Activated CD4-positive, alpha-beta T cell treated with anti-CD3 and anti-CD28 coated beads for 48 hours (primary cell): ENCODE data around the gene KCTD19.
"Not testable (repeated sequence)": the region's sequence is repeated elsewhere in the genome, so short reads cannot be mapped to it uniquely, and the experiment has no call there.

Experiments used
- DNase-seq: peaks from one replicate; pipeline ENCODE4 v3.0.0-alpha.2; 2020

Gene KCTD19

GRCh38 chr16:67326472-67327309, at the start of gene KCTD19, which contains the start of gene LRRC36:
Gene KCTD19 (minus strand): TSS chr16:67326741. CDS start chr16:67326707, 34 bp downstream.
Gene LRRC36 (plus strand): TSS chr16:67326815. CDS start chr16:67326863, 48 bp downstream.
- DNase-seq = peak; percentile 80

DNA sequence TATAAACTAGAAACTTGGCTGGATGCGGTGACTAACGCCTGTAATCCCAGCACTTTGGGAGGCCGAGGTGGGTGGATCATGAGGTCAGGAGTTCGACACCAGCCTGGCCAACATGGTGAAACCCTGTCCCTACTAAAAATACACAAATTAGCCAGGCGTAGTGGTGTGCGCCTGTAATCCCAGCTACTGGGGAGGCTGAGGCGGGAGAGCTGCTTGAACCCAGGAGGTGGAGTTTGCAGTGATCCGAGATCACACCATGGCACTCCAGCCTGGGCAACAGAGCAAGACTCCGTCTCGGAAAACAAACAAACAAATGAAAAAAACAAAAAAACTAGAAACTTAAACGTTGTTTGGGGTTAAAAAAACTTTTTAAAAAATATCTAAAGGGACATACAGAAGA, 49.5 kb upstream of the KCTD19 start:
- DNase-seq = not testable (repeated sequence)

- no peak for DNase-seq
Observed at GRCh38 chr16:67372664-67373063, 46.1 kb upstream of the KCTD19 start.

DNA sequence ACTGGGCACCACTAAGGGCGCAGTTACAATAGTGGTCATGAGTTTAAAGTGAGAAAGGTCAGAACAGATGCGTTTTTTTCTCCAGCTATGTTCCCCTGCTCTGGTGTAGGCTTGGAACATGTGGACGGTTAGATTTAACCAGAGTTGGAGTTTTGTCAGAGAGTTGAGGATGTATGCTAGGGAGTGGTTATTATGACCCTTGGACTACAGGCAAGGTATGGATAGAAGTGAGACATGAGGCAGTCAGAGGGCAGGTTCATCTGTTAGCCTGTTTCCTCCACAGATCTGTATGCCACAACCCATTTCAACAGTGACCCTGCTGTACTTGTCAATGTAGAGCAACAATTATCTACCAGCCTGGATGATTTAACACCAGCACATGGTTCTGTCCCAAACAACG, 44.1 kb upstream of the KCTD19 start:
- no peak for DNase-seq

GRCh38 chr16:67364600-67365235, 38.2 kb upstream of the KCTD19 start:
- no peak for DNase-seq

DNA sequence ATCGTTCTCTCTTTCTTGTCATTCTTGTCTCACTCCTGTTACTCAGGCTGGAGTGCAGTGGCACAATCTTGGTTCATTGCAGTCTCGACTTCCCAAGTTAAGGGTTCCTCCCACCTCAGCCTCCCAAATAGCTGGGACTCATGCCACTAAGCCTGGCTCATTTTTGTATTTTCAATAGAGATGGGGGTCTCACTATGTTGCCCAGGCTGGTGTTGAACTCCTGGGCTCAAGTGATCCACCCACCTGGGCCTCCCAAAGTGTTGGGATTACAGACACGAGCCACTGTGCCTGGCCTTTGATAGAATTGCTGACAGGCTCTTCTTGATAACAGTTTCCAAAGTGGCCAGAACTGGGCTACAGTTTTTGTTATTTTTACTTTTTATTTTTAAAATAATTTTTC, 34.5 kb upstream of the KCTD19 start:
- no peak for DNase-seq

DNA sequence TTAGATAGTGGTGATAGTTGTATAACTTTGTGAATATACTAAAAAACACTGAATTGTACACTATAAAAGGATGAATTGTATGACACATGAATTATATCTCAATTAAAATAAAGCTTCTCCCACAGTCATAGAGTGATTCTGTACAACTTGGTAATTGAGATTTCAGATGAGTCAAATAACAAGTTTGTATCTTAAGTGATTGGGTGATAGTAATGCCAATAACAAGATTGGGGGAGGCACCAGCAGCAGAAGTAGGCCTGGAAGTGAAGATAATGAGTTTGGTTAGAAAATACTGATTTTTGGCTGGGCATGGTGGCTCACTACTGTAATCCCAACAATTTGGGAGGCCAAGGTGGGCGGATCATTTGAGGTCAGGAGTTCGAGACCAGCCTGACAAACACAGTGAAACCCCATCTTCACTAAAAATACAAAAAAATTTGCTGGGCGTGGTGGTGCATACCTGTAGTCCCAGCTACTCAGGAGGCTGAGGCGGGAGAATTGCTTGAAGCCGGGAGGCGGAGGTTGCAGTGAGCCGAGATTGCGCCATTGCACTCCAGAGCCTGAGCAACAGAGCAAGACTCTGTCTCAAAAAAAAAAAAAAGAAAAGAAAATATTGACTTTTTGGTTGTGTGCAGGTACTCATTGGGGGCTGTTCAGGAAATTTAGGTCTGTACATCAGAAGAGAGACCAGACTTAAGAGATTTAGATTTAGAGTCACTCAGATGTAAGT, 33.2 kb upstream of the KCTD19 start:
- not testable (repeated sequence) for DNase-seq

GRCh38 chr16:67357561-67357960, 31.0 kb upstream of the KCTD19 start:
- no peak for DNase-seq

DNA sequence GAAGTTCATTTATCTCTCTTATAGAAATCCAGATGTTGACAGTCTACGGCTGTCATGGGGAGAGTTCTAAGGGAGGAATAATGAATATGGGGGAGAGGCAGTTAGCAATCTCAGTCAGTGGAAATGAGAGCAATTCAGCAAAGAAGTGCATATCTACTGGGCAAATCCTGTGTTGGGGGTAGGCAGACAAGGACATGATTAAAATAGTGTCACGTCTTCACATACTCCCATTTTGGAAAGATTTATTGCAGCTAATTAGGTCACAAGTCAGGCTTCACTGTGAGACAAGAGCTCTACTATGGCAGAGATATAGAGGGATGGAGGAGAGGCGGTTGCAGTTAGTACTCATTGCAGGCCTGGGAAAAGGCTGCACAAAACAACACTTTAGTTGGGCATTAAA, 29.9 kb upstream of the KCTD19 start:
- no peak for DNase-seq

DNA sequence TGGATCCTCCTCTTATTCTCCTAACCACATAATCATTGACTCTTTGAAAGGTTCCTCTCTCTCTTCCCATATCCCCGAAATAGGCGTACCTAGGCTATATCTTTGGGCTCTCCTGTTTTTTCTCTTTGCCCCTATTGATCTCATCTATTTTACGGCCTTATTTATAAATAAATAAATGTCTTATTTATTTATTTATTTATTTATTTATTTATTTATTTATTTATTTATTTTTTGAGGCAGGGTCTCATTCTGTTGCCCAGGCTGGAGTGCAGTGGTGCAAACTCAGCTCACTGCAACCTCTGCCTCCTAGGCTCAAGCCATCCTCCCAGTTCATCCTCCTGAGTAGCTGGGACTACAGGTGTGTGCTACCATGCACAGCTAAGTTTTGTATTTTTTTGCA, 25.9 kb upstream of the KCTD19 start:
- not testable (repeated sequence) for DNase-seq

- DNase-seq = no peak
Observed at GRCh38 chr16:67350324-67350723, 23.8 kb upstream of the KCTD19 start.

DNA sequence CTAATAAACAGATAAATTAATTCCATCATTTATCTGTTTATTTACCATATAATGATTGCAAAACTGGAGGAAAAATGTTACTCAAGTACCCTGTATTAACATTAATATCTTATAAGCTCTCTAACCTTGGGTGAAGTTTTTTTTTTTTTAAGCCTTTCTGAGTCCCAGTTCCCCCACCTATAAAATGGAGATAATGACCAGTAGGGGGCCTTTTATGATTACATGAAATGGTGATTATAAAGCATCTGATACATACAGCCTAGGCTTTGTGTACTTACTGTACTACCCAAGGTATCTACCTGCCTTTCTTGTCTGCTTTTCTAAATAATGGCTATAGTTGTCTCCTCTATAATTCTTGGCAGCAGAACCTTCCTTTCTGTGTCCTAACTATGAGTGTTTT, 22.6 kb upstream of the KCTD19 start:
- no peak for DNase-seq

DNA sequence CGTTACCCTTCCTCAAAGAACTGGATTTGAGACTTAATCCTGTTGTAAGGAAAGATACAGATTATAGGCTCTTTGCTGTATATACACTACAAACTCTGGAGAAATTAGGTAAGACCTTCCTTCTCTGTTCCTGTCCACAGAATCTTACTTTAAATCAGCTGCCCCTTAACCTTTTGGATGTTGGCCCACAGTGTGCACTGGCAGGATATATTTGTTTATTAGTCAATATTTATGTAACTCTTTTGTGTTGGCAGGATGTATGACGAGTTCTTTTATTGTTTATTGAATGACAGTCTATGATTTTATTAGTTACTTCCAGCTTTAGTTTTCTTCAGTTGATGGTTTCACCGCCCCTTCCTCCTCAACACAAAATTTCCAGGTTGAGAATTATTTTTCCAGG, 19.8 kb upstream of the KCTD19 start:
- DNase-seq = no peak

GRCh38 chr16:67345401-67345800, 18.9 kb upstream of the KCTD19 start:
- no peak for DNase-seq

- no peak for DNase-seq
Observed at GRCh38 chr16:67342616-67343015, 16.1 kb upstream of the KCTD19 start.

DNA sequence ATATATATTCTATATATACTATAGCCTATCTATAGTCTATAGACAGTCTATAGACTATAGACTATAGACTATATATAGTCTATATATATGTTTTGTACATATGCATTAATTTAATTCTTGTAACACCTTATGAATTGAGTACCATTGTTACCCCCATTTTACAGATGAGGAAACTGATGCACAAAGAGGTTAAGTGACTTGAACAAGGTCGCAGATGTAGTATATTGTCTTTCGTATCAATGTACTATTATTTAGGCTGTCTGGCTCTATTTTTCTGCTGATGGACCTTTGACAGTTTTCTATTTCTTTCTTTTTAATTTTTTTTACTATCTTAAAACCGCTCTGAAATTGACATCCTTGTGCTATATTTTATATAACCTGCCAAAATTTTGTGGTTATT, 14.7 kb upstream of the KCTD19 start:
- no peak for DNase-seq

DNA sequence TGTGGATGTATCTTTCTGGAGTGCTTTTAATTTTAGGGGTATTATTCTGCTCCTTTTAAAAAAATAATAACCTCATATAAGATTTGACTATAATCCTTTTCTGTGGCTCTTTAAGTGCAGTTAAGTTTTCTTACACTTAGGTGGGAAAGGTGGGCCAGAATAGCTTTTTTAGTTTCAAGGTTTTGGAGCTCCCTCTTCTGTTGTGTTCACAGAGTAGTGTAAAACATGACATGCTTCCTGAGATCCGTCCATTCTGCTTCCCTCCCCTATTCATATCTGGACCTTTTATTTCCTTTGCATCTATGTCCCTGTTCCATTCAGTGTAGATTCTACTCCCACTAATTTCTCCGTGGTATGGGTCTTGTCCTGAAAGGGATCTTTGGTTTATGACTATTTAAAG, 12.9 kb upstream of the KCTD19 start:
- DNase-seq = no peak

GRCh38 chr16:67336648-67337047, 10.1 kb upstream of the KCTD19 start:
- DNase-seq = no peak

DNA sequence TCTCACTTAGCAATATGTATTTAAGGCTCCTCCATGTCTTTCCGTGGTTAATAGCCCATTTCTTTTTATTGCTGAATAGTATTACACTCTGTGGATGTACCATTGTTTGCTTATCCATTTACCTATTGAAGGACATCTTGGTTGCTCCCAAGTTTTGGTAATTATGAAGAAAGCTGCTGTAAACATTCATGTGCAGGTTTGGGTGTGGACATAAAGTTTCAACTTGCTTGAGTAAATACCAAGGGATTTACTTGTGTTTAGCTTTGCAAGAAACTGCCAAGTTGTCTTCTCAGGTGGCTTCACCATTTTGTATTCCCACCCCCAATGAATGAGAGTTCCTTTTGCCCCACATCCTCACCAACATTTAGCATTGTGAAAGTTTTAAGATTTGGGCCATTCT, 9.6 kb upstream of the KCTD19 start:
- DNase-seq = no peak

DNA sequence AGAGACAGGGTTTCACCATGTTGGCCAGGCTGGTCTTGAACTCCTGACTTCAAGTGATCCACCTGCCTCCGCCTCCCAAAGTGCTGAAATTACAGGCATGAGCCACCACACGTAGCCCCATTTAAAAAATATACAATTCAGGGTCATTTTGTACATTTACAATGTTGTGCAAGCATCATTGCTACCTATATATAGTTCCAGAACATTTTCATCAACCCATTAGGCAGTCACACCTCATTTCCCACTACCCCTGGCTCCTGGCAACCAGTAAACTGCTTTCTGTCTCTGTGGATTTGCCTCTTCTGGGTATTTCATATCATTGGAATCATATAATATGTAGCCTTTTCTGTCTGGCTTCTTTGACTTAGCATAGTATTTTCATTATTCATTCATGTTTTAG, 6.8 kb upstream of the KCTD19 start:
- DNase-seq = no peak

DNA sequence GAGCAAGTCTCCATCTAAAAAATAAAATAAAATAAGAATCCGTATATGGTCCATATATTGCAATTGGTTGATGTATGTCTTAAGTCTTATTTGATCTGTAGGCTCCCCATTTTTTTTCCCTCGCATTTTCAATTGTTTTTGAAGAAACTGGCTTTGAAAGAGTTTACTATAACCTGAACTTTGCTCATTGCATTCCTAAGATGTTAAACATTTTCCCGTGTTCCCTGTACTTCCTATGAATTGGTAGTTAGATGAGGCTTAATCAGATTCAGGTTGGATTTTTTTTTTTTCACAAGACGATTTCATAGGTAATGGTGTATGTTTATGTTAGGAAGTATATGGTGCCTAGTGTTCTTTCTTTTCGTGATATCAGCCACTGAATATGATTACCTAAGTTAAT, 3.4 kb upstream of the KCTD19 start:
- no peak for DNase-seq

- no peak for DNase-seq
Observed at GRCh38 chr16:67327743-67328142, 1.2 kb upstream of the KCTD19 start.

DNA sequence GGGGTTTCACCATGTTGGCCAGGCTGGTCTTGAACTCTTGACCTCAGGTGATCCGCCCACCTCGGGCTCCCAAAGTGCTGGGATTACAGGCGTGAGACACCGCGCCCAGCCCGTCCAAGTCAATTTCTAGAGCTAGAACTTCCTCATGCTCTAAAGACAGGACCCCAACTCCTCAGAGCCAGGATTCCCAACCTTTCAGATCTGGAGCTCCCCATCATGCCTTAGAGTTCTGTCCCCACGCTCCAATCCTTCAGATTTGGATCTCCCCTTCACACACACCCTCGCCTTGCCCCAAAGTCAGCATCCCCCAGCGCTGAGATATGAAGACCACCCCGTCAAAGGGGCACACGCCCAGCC, 448 bp downstream of the KCTD19 start:
- DNase-seq = no peak

DNA sequence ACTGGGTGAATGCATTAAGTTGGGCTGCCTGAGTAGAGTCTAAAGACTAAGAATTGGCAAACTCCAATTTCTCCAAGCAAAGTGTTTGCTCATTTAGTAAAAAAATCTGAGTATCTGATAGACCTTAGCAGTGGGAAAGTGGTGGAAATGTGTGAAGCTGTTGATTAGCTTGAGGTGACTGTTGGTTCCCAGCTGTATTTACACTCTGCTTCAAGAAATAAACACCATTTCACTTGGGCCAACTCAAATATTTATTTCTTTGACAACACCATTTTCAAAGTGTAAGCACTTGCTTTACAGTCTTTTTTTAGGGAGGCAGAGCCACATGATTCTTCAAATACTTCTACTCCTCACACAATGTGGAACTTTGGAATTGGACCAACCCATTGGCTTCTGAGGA, 8.7 kb downstream of the KCTD19 start:
- no peak for DNase-seq
